Measurements from ENCODE around the gene HAX1. TPM values are rescaled to one million over a fixed set of nuclear protein-coding genes. Genes with fewer than 3 reads are reported as not detected.

The HAX1 gene
- total and polyA plus RNA-seq, 2 of the 8 experiments (the other 6 are each of a cell fraction or from before 2014, with no cell fraction given): 82.2 to 115 TPM

DNA sequence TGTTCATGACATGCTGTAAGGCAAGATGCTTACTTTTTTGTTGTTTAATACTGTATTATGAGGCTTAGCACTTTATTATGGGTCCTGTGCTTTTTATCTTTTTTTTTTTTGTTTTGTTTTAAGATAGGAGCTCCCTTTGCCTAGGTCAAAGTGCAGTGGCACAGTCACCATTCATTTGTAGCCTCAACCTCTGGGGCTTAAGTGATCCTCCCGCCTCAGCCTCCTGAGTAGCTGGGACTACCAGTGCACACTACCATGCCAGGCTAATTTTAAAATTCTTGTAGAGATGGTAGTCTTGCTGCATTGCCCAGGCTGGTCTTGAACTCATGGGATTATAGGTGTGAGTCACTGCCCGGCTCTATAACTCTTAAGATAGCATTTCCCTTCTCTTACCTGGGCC, 47.1 kb upstream of the HAX1 start:
- Histone ChIP-seq H3K4me1 (replicated peaks in 1 of 4; ENCODE audit: control insufficient read depth in 3 of 4, insufficient read depth in 4 of 4, low read length in 3 of 4) (peaks cover 0 to 3% (median 0%) of the 10 kb centered on the region in 4 experiments; a peak in 2 of 7 replicates), H3K14ac (ENCODE audit: insufficient read length) (no peak overlapping the region), H4K8ac (ENCODE audit: extremely low read depth, insufficient read depth, low read length) (no peak overlapping the region; the same call in 1 of the 2 replicates), H2BK15ac (ENCODE audit: low read length) (no peak overlapping the region), H2BK20ac (ENCODE audit: low read length) (no peak overlapping the region), H3K9me3 (ENCODE audit: insufficient read depth in 2 of 2, low read depth in 1 of 2, low read length in 1 of 2) (no peaks in the 10 kb centered on the region), H2AFZ (ENCODE audit: low read length) (no peak overlapping the region), H3K4me2 (ENCODE audit: insufficient read depth in 1 of 2, low read depth in 2 of 2, low read length in 2 of 2) (no peak overlapping the region), H2AK5ac (ENCODE audit: low read depth, low read length) (no peak overlapping the region), H3K4me3 (ENCODE audit: extremely low read depth in 1 of 4, insufficient read depth in 2 of 4, low read depth in 3 of 4, low read length in 4 of 4) (no peak overlapping the region), H3K36me3 (ENCODE audit: control insufficient read depth in 2 of 4, insufficient read depth in 4 of 4, low read length in 3 of 4) (peaks cover 27 to 51% (median 39%) of the 10 kb centered on the region in 4 experiments), H3K79me2 (ENCODE audit: control insufficient read depth in 1 of 2, insufficient read depth in 2 of 2, low read length in 2 of 2) (peaks cover 36 to 90% of the 10 kb centered on the region in 2 experiments), H3K23me2 (ENCODE audit: low read depth, low read length) (no peaks in the 10 kb centered on the region), H3K9ac (replicated peaks in 1 of 4; ENCODE audit: extremely low read depth in 1 of 4, low read depth in 3 of 4, low read length in 3 of 4) (no peak overlapping the region), H3K4ac (replicated peaks; ENCODE audit: insufficient read length, low read depth, low read length) (no peak overlapping the region), H3K23ac (ENCODE audit: insufficient read length) (no peak overlapping the region), H4K5ac (ENCODE audit: insufficient read length, low read depth, low read length) (no peak overlapping the region), H2BK120ac (replicated peaks; ENCODE audit: low read depth, low read length) (no peak overlapping the region), H3K79me1 (ENCODE audit: low read depth, low read length) (peaks cover 4% of the 10 kb centered on the region; the same call in 1 of the 2 replicates), H3K56ac (replicated peaks; ENCODE audit: insufficient read length, low read depth, low read length) (no peak overlapping the region), H4K20me1 (replicated peaks in 1 of 2; ENCODE audit: control insufficient read depth in 1 of 2, insufficient read depth in 2 of 2, low read length in 2 of 2) (peaks cover 7 to 10% of the 10 kb centered on the region in 2 experiments), H2BK12ac (ENCODE audit: low read depth, low read length) (no peak overlapping the region), H3K27me3 (replicated peaks in 1 of 4; ENCODE audit: control insufficient read depth in 3 of 4, extremely low read depth in 1 of 4, insufficient read depth in 3 of 4, low read length in 3 of 4) (no peaks in the 10 kb centered on the region), H2BK5ac (ENCODE audit: low read depth, low read length) (no peak overlapping the region), H3K27ac (ENCODE audit: low read depth, low read length) (no peak overlapping the region), H3K18ac (ENCODE audit: extremely low read depth, low read length) (no peak overlapping the region), H4K91ac (replicated peaks; ENCODE audit: insufficient read length, low read length) (no peak overlapping the region)
- WGBS, 2 experiments (ENCODE audit: extremely low coverage in 1 of 2, insufficient coverage in 1 of 2, insufficient read length in 1 of 2, insufficient replicate concordance in 2 of 2, low coverage in 1 of 2, low lambda C conversion rate in 2 of 2, missing lambda C conversion rate in 1 of 2): 93% methylated on average over 2 of the region's 2 CpGs; no CpG with 5 or more reads in 1 of the 2 experiments
- no peak for DNase-seq (ENCODE audit: low read depth in 1 of 2, low spot score in 2 of 2)
- ChIA-PET POLR2A (ENCODE audit: partially characterized antibody) (interaction anchor here (0.9 to 9.0 kb wide), 4 partner anchors 11 to 45 kb away, joined by 3 to 107 read pairs (median 4); no protein-coding TSS in a partner anchor), CTCF (ENCODE audit: partially characterized antibody) (no interaction called here)
- no peak for FAIRE-seq
- TF ChIP-seq SP4 (IDR thresholded peaks at IDR 0.05; ENCODE audit: low read length) (no peak), TCF12 (IDR thresholded peaks at IDR 0.05; ENCODE audit: low read depth, low read length) (no peak), YY1 (IDR thresholded peaks at IDR 0.05; ENCODE audit: low read depth, low read length) (no peak), ZNF274 (IDR thresholded peaks at IDR 0.05; ENCODE audit: borderline replicate concordance, extremely low read depth, low read length) (no peak), JUND (IDR thresholded peaks at IDR 0.05; ENCODE audit: low read length) (no peak), RFX5 (IDR thresholded peaks at IDR 0.05; ENCODE audit: borderline replicate concordance, low read depth, low read length) (no peak), MAFK (IDR thresholded peaks at IDR 0.05; ENCODE audit: low read depth, low read length) (no peak), GABPA (IDR thresholded peaks at IDR 0.05; ENCODE audit: borderline replicate concordance, insufficient read depth, low read length) (no peak), BCL11A (IDR thresholded peaks at IDR 0.05; ENCODE audit: low read depth in 2 of 2, low read length in 2 of 2) (no peak), KDM5A (IDR thresholded peaks at IDR 0.05; ENCODE audit: low read length) (no peak), EGR1 (IDR thresholded peaks at IDR 0.05; ENCODE audit: borderline replicate concordance, low read depth, low read length) (no peak), HDAC2 (IDR thresholded peaks at IDR 0.05; ENCODE audit: borderline replicate concordance in 1 of 2, low read depth in 2 of 2, low read length in 2 of 2) (no peak), NANOG (IDR thresholded peaks at IDR 0.05; ENCODE audit: insufficient read depth, low read depth, low read length, poor library complexity, severe bottlenecking) (no peak), CEBPB (IDR thresholded peaks at IDR 0.05; ENCODE audit: low read depth, low read length) (no peak)

All from H1 (cell line).